Measurements from ENCODE around the gene ANGPTL2.

DNA sequence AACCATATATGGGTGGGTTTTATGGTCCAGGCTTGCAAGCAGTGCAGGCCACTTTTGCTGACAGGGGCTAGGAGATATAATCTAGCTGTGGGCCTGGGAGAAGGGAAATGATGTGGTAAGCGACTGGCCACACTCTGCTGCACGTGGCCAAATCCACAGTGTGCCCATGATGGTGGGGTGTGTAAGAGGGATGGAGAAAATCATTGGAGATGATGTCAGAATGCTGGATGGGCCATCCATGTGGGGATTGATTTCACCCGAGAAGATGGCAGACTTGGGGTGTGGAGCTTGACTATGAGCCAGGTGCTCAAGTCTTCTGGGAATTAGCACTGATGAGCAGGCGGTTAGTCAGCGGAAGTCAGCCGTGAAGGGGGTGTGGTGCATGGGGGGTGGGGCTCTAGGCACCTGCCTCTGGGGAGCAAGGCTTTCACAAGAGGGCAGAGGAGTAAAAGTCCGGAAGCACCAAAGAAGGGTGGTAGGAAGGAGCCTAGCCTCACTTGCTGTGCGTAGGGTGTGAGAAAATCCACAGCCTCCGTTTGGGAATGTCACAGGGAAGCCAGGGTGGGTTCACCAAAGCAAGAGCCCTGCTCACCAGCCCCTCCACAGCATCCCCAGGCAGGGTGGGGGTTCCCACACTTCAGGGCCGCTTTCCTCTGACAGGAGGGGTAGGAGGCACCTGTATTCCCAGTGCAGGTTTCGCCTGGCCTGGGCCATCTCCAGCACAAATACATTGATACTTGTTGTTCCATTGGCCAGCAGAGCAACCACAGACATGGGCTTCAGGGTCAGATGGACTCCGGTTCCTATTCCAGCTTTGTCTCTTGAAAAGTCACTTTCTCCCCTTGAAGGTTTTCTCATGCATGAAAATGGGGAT, 44.5 kb upstream of the ANGPTL2 start:
- TF ChIP-seq POLR2AphosphoS5 (IDR thresholded peaks at IDR 0.05; ENCODE audit: control insufficient read depth, insufficient read depth, low read depth, low read length) = no peak
- TF ChIP-seq RAD21 (CRISPR knock-in tag; conservative IDR thresholded peaks at IDR 0.05 in 1 of 2, IDR thresholded peaks at IDR 0.05 in 1 of 2) = no peak
- TF ChIP-seq MXI1 (IDR thresholded peaks at IDR 0.05; ENCODE audit: low read depth, low read length) = no peak
- no peak for TF ChIP-seq GMEB1 (CRISPR knock-in tag; IDR thresholded peaks at IDR 0.05)

Data from K562 (cell line).